Gastroesophageal sphincter (tissue), 4 donors: ENCODE measurements around the gene FEM1B. TPM values are rescaled to one million over a fixed set of nuclear protein-coding genes. Genes with fewer than 3 reads are reported as not detected.
"Not testable (repeated sequence)": the region's sequence is repeated elsewhere in the genome, so short reads cannot be mapped to it uniquely, and the experiment has no call there.

ENCODE experiments used
- ATAC-seq: fragments of 150-250 bp; one replicate; pipeline ENCODE4 v1.9.1; 2016; ENCODE audit warnings: mild to moderate bottlenecking, moderate library complexity
- H3K27ac ChIP-seq, 4 donors: fragments of 200-600 bp; sonication (generic) in 3 of 4; 1 replicate in 3 of 4; 2 replicates in 1 of 4; pipeline ENCODE4 v1.5.1; 2016 to 2019
- H3K27me3 ChIP-seq: fragments of 200-600 bp; sonication (generic); one replicate; pipeline ENCODE4 v1.5.1; 2019
- H3K36me3 ChIP-seq, 2 donors: fragments of 200-600 bp; sonication (generic); one replicate each; pipeline ENCODE4 v1.5.1; 2019; ENCODE audit warnings: control low read depth in 1 of 2
- H3K4me1 ChIP-seq, 3 donors: fragments of 200-600 bp; sonication (generic); 1 replicate in 2 of 3; 2 replicates in 1 of 3; pipeline ENCODE4 v1.5.1; 2016 to 2019; ENCODE audit warnings: control low read depth in 2 of 3
- H3K4me3 ChIP-seq, 2 donors: fragments of 200-600 bp; sonication (generic); one replicate each; pipeline ENCODE4 v1.5.1; 2019; ENCODE audit warnings: mild to moderate bottlenecking in 1 of 2, moderate library complexity in 1 of 2
- H3K9me3 ChIP-seq, 3 donors: fragments of 200-600 bp; sonication (generic); one replicate each; pipeline ENCODE4 v1.5.1; 2017 to 2019; ENCODE audit warnings: control low read depth in 2 of 3
- EP300 ChIP-seq: sonication (generic); formaldehyde crosslinking; IDR thresholded peaks from one replicate; pipeline ENCODE4 v1.6.1; 2017; ENCODE audit warnings: antibody characterized with exemption, mild to moderate bottlenecking
- POLR2A ChIP-seq, 2 donors: fragments of 450-650 bp; IDR thresholded peaks; one replicate each; pipeline ENCODE4 v1.6.1; 2017; ENCODE audit warnings: antibody characterized with exemption in 2 of 2, mild to moderate bottlenecking in 2 of 2, moderate library complexity in 1 of 2
- POLR2AphosphoS5 ChIP-seq: sonication (generic); formaldehyde crosslinking; IDR thresholded peaks from one replicate; pipeline ENCODE4 v1.6.1; 2017; ENCODE audit warnings: antibody characterized with exemption
- WGBS, 2 donors: methylation state at CpG; one replicate each; pipeline ENCODE4 v1.1.5; 2018; ENCODE audit warnings: low coverage in 1 of 2; 5-methylcytosine and 5-hydroxymethylcytosine counted together
- total RNA-seq, 4 donors: library from RNA; depleted of rRNA; stranded (reverse); fragments of >200 nt; gene quantifications; one replicate each; pipeline ENCODE4 v1.1.0, GENCODE V29; 2016
- TF ChIP-seq, protein P1 (sequence below), 4 experiments: fragments of 200-600 bp in 2 of 4; fragments of 450-650 bp in 2 of 4; sonication (generic) in 1 of 4; IDR thresholded peaks; one replicate each; pipeline ENCODE4 v1.5.1; 2017 to 2019; ENCODE audit warnings: antibody characterized with exemption in 4 of 4, mild to moderate bottlenecking in 2 of 4, moderate library complexity in 2 of 4

Gene FEM1B
- total RNA-seq, 4 donors from 2014 or later = 64.8 to 71.7 (median 67.5) TPM

DNA sequence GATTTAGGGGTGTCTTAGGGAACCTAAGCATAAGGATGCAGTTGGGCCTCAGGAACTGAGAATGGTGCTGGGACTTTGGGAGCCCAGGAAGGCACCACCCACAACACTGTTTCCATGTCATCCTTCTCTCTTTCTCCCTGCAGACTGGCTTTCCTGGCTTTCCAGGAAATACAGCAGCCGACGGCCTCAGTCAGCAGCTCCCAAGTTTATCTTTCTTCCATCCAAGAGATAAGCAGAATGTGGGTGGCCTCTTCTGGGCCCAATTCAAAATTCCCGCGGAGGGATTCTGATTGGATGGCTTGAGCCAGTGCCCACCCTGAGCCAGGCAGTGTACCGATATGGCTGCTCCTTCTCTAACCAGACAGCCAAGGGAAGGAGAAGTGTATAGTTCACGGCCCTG lies 43.5 kb upstream of the FEM1B start:
- H3K27me3 ChIP-seq = no peaks in the 10 kb centered on the region
- WGBS, 2 donors = 30 to 69% methylated on average over 2 of the region's 6 CpGs
- no peaks in the 10 kb centered on the region for H3K9me3 ChIP-seq
- H3K4me1 ChIP-seq = peaks cover 0 to 12% (median 5%) of the 10 kb centered on the region in 3 donors
- H3K27ac ChIP-seq = no peak overlapping the region
- ATAC-seq = no peak
- TF ChIP-seq, protein P1, sequence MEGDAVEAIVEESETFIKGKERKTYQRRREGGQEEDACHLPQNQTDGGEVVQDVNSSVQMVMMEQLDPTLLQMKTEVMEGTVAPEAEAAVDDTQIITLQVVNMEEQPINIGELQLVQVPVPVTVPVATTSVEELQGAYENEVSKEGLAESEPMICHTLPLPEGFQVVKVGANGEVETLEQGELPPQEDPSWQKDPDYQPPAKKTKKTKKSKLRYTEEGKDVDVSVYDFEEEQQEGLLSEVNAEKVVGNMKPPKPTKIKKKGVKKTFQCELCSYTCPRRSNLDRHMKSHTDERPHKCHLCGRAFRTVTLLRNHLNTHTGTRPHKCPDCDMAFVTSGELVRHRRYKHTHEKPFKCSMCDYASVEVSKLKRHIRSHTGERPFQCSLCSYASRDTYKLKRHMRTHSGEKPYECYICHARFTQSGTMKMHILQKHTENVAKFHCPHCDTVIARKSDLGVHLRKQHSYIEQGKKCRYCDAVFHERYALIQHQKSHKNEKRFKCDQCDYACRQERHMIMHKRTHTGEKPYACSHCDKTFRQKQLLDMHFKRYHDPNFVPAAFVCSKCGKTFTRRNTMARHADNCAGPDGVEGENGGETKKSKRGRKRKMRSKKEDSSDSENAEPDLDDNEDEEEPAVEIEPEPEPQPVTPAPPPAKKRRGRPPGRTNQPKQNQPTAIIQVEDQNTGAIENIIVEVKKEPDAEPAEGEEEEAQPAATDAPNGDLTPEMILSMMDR (IDR thresholded peaks at IDR 0.05) = no peak
- TF ChIP-seq POLR2AphosphoS5 (no peak), EP300 (no peak), POLR2A (IDR thresholded peaks at IDR 0.05) (no peak)
- H3K36me3 ChIP-seq = no peaks in the 10 kb centered on the region
- no peak overlapping the region for H3K4me3 ChIP-seq

DNA sequence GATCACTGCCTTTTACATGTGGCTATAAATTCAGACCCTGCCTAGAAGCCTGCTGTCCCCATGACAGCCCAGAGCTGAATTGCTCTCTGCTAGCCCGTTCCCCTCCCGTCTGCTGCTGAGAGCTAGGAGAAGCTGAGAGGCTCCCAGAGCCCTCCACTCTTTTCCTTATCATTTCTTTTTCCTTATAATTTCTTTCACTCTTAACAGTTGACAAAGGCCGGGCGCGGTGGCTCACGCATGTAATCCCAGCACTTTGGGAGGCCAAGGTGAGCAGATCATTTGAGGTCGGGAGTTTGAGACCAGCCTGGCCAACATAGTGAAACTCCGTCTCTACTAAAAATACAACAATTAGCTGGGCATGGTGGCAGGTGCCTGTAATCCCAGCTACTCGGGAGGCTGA lies 43.0 kb upstream of the FEM1B start:
- not testable (repeated sequence) for H3K27ac ChIP-seq, H3K27me3 ChIP-seq, ATAC-seq, H3K9me3 ChIP-seq, H3K4me3 ChIP-seq, H3K36me3 ChIP-seq
- H3K4me1 ChIP-seq = peaks cover 0 to 12% (median 5%) of the 10 kb centered on the region in 3 donors
- WGBS, 2 donors = 100% methylated on average over 7 of the region's 9 CpGs; no CpG with 5 or more reads in 1 of the 2 donors

DNA sequence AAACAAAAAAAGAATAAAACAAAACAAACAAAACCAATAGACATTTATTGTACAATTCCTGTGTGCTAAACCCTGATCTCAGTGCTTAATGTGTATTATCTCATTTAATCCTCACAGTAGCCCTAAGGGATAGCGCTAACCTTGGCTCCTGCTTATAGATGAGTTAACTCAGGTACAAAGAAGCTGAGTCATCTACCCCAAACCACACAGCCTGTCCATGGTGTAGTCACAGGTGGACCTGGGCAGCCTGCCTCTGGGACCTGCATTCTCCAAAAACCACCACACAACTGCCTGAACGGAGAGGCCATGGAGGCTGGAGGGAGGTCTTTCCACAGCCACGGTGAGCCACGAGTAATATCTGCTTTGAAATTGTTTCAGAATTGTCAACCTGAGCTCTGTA lies 42.5 kb upstream of the FEM1B start:
- Histone ChIP-seq H3K4me3 (no peak overlapping the region), H3K27me3 (no peaks in the 10 kb centered on the region), H3K27ac (no peak overlapping the region), H3K4me1 (peaks cover 0 to 8% (median 4%) of the 10 kb centered on the region in 3 donors), H3K9me3 (no peaks in the 10 kb centered on the region), H3K36me3 (no peaks in the 10 kb centered on the region)
- TF ChIP-seq POLR2AphosphoS5 = no peak
- TF ChIP-seq EP300 = no peak
- no peak for TF ChIP-seq POLR2A (IDR thresholded peaks at IDR 0.05)
- TF ChIP-seq, protein P1 (IDR thresholded peaks at IDR 0.05) = no peak
- WGBS, 2 donors = 80 to 87% methylated on average over 1 to 4 of the region's 4 CpGs
- ATAC-seq = no peak

DNA sequence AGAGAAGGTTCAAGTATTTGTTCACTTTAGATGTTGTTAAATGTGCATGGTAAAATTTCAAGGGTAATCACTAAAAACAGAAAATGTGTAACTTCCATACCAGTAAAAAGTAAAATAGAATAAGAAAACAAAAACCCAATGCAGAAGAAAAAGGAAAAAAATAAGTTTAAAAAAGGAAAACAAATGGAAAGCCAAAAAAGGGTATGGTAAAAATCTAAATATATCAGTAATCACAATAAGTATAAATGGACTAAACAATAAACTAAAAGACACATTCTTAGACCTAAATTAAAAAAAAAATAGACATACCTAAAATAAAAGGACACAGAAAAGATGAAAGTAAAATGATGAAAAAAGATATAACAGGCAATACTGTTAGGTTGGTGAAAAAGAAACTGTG lies 38.5 kb upstream of the FEM1B start:
- Histone ChIP-seq H3K27ac (no peak overlapping the region), H3K27me3 (no peaks in the 10 kb centered on the region), H3K9me3 (peaks cover 0 to 9% (median 0%) of the 10 kb centered on the region in 3 donors), H3K4me1 (no peaks in the 10 kb centered on the region), H3K36me3 (no peaks in the 10 kb centered on the region), H3K4me3 (no peak overlapping the region)
- TF ChIP-seq POLR2A (IDR thresholded peaks at IDR 0.05) (no peak), POLR2AphosphoS5 (no peak), EP300 (no peak)
- TF ChIP-seq, protein P1 (IDR thresholded peaks at IDR 0.05) = no peak
- no peak for ATAC-seq

DNA sequence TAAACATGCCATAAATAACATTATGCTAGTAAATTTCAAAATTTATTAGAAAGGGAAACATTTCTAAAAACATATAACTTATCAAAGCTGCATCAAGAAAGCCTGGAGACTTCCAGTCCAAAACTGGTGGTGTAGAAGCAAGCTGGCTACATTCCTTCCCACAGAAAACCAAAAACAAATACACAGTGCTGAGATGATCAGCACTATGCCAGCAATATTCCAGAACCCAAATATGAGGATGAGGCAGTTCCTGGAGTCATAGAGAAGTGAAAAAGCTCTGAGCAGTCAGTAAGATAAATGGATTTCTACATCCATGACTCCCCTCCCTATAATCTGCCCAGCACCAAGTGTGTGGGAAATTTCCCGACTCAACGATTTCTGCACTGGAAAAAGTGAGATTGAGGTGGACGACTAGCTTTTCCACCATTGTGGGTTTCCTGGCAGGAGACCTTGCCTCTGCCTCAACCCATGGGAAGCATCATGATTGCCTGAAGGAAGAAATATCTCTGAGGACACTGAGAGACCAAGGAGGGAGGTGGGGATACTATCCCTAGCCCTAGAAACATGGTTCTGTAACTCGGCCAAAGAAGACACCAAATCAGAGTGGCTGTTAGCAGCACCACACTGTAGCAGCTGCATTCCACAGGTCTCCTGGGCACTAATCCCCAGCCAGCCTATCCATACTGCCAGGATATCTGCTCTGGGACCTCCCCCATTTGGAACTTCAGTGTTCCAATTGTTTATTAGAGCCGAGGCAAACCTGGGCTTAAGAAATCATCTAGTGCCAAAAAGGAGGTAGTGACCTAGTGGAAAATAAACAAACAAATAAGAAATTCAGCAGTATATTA lies 36.2 kb upstream of the FEM1B start:
- 69 to 75% methylated on average over 3 to 4 of the region's 5 CpGs for WGBS, 2 donors

More for the DNA sequence above, 36.2 kb upstream of the FEM1B start:
- ATAC-seq = no peak
- Histone ChIP-seq H3K4me3 (no peak overlapping the region), H3K4me1 (no peaks in the 10 kb centered on the region), H3K27ac (no peak overlapping the region), H3K27me3 (no peaks in the 10 kb centered on the region), H3K9me3 (peaks cover 0 to 22% (median 0%) of the 10 kb centered on the region in 3 donors), H3K36me3 (no peaks in the 10 kb centered on the region)
- no peak for TF ChIP-seq POLR2A (IDR thresholded peaks at IDR 0.05)
- TF ChIP-seq EP300 = no peak
- no peak for TF ChIP-seq POLR2AphosphoS5
- TF ChIP-seq, protein P1 (IDR thresholded peaks at IDR 0.05) = no peak
